Activated CD8-positive, alpha-beta memory T cell treated with anti-CD3 and anti-CD28 coated beads for 24 hours (primary cell): ENCODE results near the gene KCNE3.
"Not testable (repeated sequence)": the region's sequence is repeated elsewhere in the genome, so short reads cannot be mapped to it uniquely, and the experiment has no call there.

Experiments used
- DNase-seq: peaks from one replicate; pipeline ENCODE4 v3.0.0-alpha.2; 2020

Gene KCNE3

GRCh38 chr11:74438681-74439080, 28.7 kb downstream of the KCNE3 start:
- no peak for DNase-seq

DNA sequence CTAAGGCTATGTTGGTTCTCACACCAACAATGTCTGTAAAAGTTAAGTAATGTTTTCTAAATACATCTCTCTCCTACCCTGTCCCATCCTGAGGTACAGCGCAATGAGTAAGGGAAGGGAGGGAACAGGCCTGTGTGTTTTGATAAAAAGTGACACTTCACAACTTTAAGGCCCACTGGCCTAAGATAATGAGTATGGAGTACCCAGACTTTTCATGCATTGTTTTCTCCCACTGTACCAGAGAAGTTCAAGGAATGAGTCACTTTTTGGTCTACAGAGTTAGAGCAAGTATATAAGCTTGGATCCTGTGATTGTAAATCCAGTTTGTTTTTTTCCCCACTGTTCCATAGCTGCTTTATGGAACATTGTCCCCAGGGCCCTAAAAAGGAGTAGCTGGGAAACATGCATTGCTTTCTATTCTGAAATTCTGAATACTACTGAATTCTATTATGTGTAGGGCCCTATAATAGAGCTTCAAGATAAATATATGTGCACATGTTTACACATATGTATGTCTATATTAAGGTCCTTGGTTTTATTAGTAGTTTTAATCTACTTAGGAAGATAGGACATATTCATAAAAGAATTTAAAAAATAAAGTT, 29.8 kb downstream of the KCNE3 start:
- DNase-seq: no peak

- no peak for DNase-seq
These were observed 32.8 kb downstream of the KCNE3 start for GRCh38 chr11:74434528-74434927.

- DNase-seq: no peak
These were observed 38.1 kb downstream of the KCNE3 start for GRCh38 chr11:74429205-74429604.

DNA sequence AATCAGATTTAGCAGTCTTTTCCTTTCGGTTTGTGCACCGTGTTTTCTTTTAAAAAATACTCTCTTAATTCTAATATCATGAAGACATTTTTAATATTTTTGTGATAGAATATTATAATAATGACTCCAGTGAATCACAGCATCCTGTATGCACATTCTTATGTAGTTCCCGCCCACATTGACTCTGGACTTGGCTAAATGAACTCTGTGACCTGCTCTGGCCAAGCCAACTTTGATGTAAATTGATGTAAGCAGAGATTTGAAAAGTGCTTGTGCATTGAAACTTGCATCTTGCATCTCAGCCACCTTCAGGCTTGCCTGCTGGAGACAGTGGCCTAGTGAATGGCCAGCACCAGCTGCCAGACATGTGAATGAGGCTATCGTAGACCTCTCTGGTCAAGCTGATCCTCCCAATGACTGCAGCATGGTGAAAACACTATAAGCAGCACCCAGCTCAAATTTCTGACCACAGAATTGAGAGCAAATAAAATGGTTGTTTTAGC, 39.9 kb downstream of the KCNE3 start:
- no peak for DNase-seq

GRCh38 chr11:74425100-74425499, 42.2 kb downstream of the KCNE3 start:
- DNase-seq: no peak

DNA sequence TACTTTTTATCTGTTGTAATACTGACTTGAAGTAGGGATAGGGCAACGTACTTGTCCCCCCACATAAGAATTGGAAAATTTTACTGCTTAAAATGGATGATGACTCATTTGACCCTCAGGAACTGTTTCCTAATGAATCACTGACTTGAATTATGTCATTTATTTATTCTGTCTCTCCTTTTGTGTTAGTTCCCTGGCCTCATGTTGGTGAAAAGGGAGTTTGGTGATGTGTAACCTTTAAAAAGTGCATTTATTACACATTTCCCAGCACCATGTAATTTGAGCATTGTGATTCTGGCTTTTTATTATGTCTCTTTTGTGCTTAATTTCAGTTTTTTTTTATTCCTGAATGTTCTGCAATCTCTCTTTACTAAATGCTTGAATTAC, 48.8 kb downstream of the KCNE3 start:
- DNase-seq: no peak

DNA sequence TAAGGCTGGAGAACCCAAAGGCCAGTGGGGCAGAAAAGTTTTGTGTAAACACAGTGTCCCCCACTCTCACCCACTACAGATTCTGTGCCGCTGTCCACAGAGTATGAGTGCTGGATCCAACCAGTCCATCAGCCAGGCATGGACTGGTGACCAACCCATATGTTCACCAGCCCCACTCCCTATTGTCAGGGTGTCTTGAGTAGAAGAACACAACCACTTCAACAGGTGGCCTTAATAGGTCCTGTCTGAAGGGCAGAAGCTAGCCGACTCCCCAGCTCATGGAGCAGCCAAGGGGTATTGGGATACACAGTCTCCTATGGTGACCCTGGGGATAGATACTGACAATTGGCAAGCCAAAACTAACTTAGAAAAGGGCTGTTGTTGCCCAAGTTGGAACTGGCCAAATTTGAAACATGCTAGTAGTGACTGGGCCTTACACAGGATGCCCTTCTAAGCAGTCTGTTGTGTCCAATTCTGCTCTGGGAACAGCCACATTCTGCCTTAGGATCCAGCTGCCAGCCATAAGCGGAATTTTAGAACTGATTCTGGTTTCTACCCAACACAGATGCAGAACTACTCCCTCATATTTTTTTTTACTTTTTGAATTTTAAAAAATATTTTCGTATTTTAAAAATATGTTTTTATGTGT, 49.4 kb downstream of the KCNE3 start:
- peak; percentile 59 for DNase-seq

DNA sequence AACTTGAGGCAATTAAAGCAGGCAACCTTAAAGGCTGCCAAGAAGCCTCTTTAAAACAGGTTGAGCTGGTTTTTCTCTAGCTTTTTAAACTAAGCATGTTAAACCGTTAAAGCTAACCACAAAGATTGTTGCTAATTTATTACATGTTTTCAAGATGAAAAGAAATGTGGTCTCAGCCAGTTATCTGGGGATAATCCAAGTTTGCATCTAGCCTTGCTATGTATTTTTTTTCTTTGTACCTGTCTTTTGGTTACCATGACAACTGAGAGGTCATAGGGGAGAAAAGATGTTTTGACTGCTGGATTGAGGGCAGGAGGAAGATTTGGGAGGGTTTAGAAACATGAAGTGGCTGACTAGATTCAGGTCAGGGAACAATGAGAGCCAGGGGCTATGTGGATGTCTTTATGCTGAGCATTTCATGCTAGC, 50.0 kb downstream of the KCNE3 start:
- no peak for DNase-seq

DNA sequence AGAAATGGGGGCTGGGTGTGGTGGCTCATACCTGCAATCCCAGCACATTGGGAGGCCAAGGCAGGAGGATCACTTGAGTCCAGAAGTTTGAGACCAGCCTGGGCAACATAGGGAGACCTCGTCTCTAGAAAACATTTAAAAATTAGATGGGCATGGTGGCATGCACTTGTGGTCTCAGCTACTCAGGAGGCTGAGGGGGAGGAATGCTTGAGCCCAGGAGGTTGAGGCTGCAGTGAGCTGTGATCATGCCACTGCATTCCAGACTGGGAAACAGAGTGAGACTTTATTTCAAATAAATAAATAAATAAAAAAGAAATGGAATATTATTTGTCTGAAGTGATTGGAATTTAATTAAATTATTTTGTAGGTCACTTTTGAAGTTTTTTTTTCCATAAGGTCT, 50.4 kb downstream of the KCNE3 start:
- DNase-seq: not testable (repeated sequence)

GRCh38 chr11:74412733-74413359, 54.5 kb downstream of the KCNE3 start:
- DNase-seq: no peak

DNA sequence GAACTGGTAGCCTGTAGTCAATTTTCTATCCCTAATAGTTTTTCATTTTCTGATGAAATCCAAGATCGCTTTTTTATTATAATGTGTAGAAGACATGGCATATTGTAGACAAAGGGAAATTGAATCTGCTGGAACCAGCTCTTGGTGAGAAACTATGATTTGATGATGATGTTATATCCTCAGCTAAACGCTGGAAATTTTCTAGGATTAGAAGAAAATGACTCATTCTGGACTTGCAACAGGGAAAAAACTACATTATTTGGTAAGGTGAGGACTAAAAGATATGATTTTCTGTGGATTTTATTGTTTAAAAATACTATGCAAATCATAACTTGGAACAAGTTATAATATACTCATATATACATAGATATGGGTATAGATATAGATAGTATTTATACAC, 55.0 kb downstream of the KCNE3 start:
- no peak for DNase-seq

DNA sequence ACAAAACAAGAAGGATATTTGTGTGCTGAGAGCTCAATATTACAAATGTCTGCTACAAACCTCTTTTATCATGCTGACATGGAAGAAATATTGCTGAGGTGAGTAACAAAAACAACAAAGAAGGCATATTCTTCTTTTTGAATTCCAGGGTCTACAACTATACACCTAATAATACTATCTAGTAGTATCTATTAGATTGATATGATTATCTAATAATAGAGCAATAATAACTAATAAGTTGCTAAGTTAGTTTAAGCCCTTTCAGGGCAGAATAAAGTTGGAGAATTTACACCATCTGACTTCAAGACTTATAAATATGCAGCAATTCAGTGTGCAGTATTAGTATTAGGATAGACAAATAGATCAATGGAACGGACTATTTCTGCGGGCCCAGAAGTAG, 57.7 kb downstream of the KCNE3 start:
- no peak for DNase-seq
